DMS79 treated with DMSO at 0.1 percent for 48 hours (cell line): ENCODE results near the gene OSBPL10.

Experiments used
- DNase-seq: peaks from one replicate; lab custom pipeline; 2025; lab: John Stamatoyannopoulos, UW

OSBPL10 gene

GRCh38 chr3:31925271-31925630, 55.8 kb downstream of the OSBPL10 start:
- no peak for DNase-seq

- no peak for DNase-seq
These were observed 56.3 kb downstream of the OSBPL10 start for GRCh38 chr3:31924610-31925270.

- peak; percentile 41 for DNase-seq
These were observed 58.1 kb downstream of the OSBPL10 start for GRCh38 chr3:31922962-31923361.

GRCh38 chr3:31921837-31922236, 59.2 kb downstream of the OSBPL10 start:
- DNase-seq, result no peak

- DNase-seq, result no peak
These were observed 60.8 kb downstream of the OSBPL10 start for GRCh38 chr3:31920310-31920709.

GRCh38 chr3:31919528-31919927, 61.5 kb downstream of the OSBPL10 start:
- DNase-seq, result no peak

GRCh38 chr3:31918179-31919150, 62.6 kb downstream of the OSBPL10 start:
- no peak for DNase-seq

- no peak for DNase-seq
These were observed 63.6 kb downstream of the OSBPL10 start for GRCh38 chr3:31917303-31918005.

GRCh38 chr3:31911643-31912042, 69.4 kb downstream of the OSBPL10 start:
- no peak for DNase-seq

GRCh38 chr3:31911124-31911523, 69.9 kb downstream of the OSBPL10 start:
- no peak for DNase-seq

- no peak for DNase-seq
These were observed 71.6 kb downstream of the OSBPL10 start for GRCh38 chr3:31909455-31909854.

- no peak for DNase-seq
These were observed 72.5 kb downstream of the OSBPL10 start for GRCh38 chr3:31908391-31909097.

GRCh38 chr3:31906182-31906581, 74.9 kb downstream of the OSBPL10 start:
- DNase-seq, result no peak

GRCh38 chr3:31903686-31904431, 77.2 kb downstream of the OSBPL10 start:
- DNase-seq, result peak; percentile 31

GRCh38 chr3:31900583-31900982, 80.5 kb downstream of the OSBPL10 start:
- no peak for DNase-seq

GRCh38 chr3:31896648-31897433, 84.2 kb downstream of the OSBPL10 start:
- no peak for DNase-seq

GRCh38 chr3:31896026-31896425, 85.0 kb downstream of the OSBPL10 start:
- DNase-seq, result no peak

GRCh38 chr3:31895471-31895870, 85.6 kb downstream of the OSBPL10 start:
- no peak for DNase-seq

GRCh38 chr3:31892916-31893573, 88.0 kb downstream of the OSBPL10 start:
- no peak for DNase-seq

- no peak for DNase-seq
These were observed 88.6 kb downstream of the OSBPL10 start for GRCh38 chr3:31892500-31892899.
